Stomach (tissue), 9 donors: Measurements from ENCODE around the gene CEP112. TPM values are rescaled to one million over a fixed set of nuclear protein-coding genes. Genes with fewer than 3 reads are reported as not detected.

ENCODE experiments used
- DNase-seq, 2 donors: peaks; one replicate each; pipeline versions ENCODE4 v3.0.0 to v3.0.0-alpha.2; 2013 to 2019
- H3K27ac ChIP-seq, 5 donors: fragments of 200-600 bp in 4 of 5; sonication (generic) in 4 of 5; one replicate each; pipeline ENCODE4 v1.5.1; 2013 to 2019; ENCODE audit warnings: mild to moderate bottlenecking in 1 of 5, moderate library complexity in 1 of 5
- H3K27me3 ChIP-seq, 3 donors: fragments of 200-600 bp; sonication (generic); one replicate each; pipeline ENCODE4 v1.5.1; 2017 to 2019; ENCODE audit warnings: mixed run types in 1 of 3
- H3K36me3 ChIP-seq, 4 donors: fragments of 200-600 bp; sonication (generic); 1 replicate in 3 of 4; 2 replicates in 1 of 4; pipeline ENCODE4 v1.5.1; 2016 to 2019
- H3K4me1 ChIP-seq, 4 donors: fragments of 200-600 bp; sonication (generic); one replicate each; pipeline ENCODE4 v1.5.1; 2016 to 2019
- H3K4me3 ChIP-seq, 4 donors: fragments of 200-600 bp; sonication (generic) in 3 of 4; one replicate each; pipeline ENCODE4 v1.5.1; 2016 to 2019; ENCODE audit warnings: mild to moderate bottlenecking in 1 of 4
- H3K9me3 ChIP-seq, 4 donors: fragments of 200-600 bp; sonication (generic); one replicate each; pipeline ENCODE4 v1.5.1; 2016 to 2019
- CTCF ChIP-seq, 7 experiments: fragments of 450-650 bp in 4 of 7; fragments of 200-600 bp in 3 of 7; sonication (generic) in 3 of 7; IDR thresholded peaks; one replicate each; pipeline ENCODE4 v1.5.1; 2016 to 2019; ENCODE audit warnings: antibody characterized with exemption in 7 of 7, control low read depth in 2 of 7, mild to moderate bottlenecking in 1 of 7
- EP300 ChIP-seq: sonication (generic); formaldehyde crosslinking; IDR thresholded peaks from one replicate; pipeline ENCODE4 v1.6.1; 2017; ENCODE audit warnings: antibody characterized with exemption
- POLR2A ChIP-seq, 4 donors: fragments of 450-650 bp; IDR thresholded peaks; one replicate each; pipeline ENCODE4 v1.6.1; 2016; ENCODE audit warnings: antibody characterized with exemption in 4 of 4, control low read depth in 2 of 4, mild to moderate bottlenecking in 1 of 4, moderate library complexity in 1 of 4
- POLR2AphosphoS5 ChIP-seq, 3 donors: sonication (generic); formaldehyde crosslinking; IDR thresholded peaks; one replicate each; pipeline ENCODE4 v1.6.1; 2016; ENCODE audit warnings: antibody characterized with exemption in 3 of 3
- WGBS, 5 donors: extraction: QIAGEN DNeasy Blood & Tissue Kit in 3 of 5; methylation state at CpG; one replicate each; pipeline versions ENCODE4 v1.1.5 to v1.1.7; 2013 to 2018; 5-methylcytosine and 5-hydroxymethylcytosine counted together
- intact Hi-C: fragments of 100-400 bp; cut with DNase I; formaldehyde crosslinking; loops from one replicate; pipeline ENCODE4 v1.15.1; 2023; ENCODE audit warnings: low total_unique reads
- polyA plus RNA-seq, 3 donors: library from polyadenylated mRNA; stranded (reverse); fragments of 200-250 nt; gene quantifications; one replicate each; pipeline ENCODE4 v1.2.3, GENCODE V29; 2013
- total RNA-seq, 5 donors: library from RNA; depleted of rRNA; stranded (reverse); fragments of >200 nt; gene quantifications; one replicate each; pipeline versions ENCODE4 v1.1.0 to v1.2.3, GENCODE V29; 2014 to 2016
- donor health status: healthy with polysubstance abuse.
- donor health status: Bipolar disorder and iron deficiency.
- donor health status: healthy.

The CEP112 gene
- total and polyA plus RNA-seq, 8 donors: 3.5 to 108 (median 13.3) TPM

- TF ChIP-seq EP300 (no peak), CTCF (IDR thresholded peaks at IDR 0.05) (no peak), POLR2AphosphoS5 (IDR thresholded peaks at IDR 0.05) (no peak), POLR2A (IDR thresholded peaks at IDR 0.05) (no peak)
- WGBS, 5 donors: 93 to 100% (median 94%) methylated on average over 1 of the region's 1 CpG
- H3K4me3 ChIP-seq: no peak overlapping the region
- no peak for DNase-seq
- H3K27me3 ChIP-seq: no peaks in the 10 kb centered on the region
- no peaks in the 10 kb centered on the region for H3K4me1 ChIP-seq
- intact Hi-C loops: no loop called here
- no peaks in the 10 kb centered on the region for H3K9me3 ChIP-seq
- no peaks in the 10 kb centered on the region for H3K36me3 ChIP-seq
- H3K27ac ChIP-seq: no peak overlapping the region
These were observed 573.4 kb downstream of the CEP112 start for GRCh38 chr17:65618516-65618915.

GRCh38 chr17:65617496-65617895 is 574.4 kb downstream of the CEP112 start:
- TF ChIP-seq EP300 (no peak), CTCF (IDR thresholded peaks at IDR 0.05) (no peak), POLR2AphosphoS5 (IDR thresholded peaks at IDR 0.05) (no peak), POLR2A (IDR thresholded peaks at IDR 0.05) (no peak)
- no peaks in the 10 kb centered on the region for H3K4me1 ChIP-seq
- no peak overlapping the region for H3K4me3 ChIP-seq
- H3K27ac ChIP-seq: no peak overlapping the region
- no peaks in the 10 kb centered on the region for H3K36me3 ChIP-seq
- no peaks in the 10 kb centered on the region for H3K9me3 ChIP-seq
- 88 to 97% (median 95%) methylated on average over 11 of the region's 11 CpGs for WGBS, 5 donors
- no peaks in the 10 kb centered on the region for H3K27me3 ChIP-seq
- DNase-seq: no peak
- intact Hi-C loops: no loop called here

DNA sequence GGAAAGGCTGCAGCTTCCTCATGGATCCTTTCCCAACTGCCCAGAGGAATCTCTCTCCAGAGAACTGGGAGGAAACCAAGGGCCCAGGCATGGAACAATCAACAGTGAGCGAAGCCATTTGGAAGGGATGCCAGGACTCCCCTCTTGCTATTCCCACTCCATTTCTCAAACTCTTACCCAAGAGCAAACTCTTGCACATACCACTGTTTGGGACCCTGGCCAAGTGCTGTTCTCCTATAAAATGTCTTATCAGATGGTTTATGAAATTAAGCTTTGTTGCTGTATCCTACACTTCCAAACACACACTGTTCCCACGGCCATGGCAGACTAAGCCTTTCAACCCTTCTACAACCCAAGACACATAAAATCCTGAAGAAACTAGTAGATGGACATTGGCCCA is 582.2 kb downstream of the CEP112 start:
- no peak overlapping the region for H3K4me3 ChIP-seq
- H3K27ac ChIP-seq: no peak overlapping the region
- no peak for DNase-seq
- 57 to 73% (median 63%) methylated on average over 2 of the region's 2 CpGs for WGBS, 5 donors
- H3K9me3 ChIP-seq: no peaks in the 10 kb centered on the region
- H3K27me3 ChIP-seq: no peaks in the 10 kb centered on the region
- intact Hi-C loops: no loop called here
- no peaks in the 10 kb centered on the region for H3K36me3 ChIP-seq
- TF ChIP-seq POLR2AphosphoS5 (IDR thresholded peaks at IDR 0.05) (no peak), POLR2A (IDR thresholded peaks at IDR 0.05) (no peak), EP300 (no peak), CTCF (IDR thresholded peaks at IDR 0.05) (no peak)
- H3K4me1 ChIP-seq: peaks cover 0 to 12% (median 11%) of the 10 kb centered on the region in 4 donors

DNA sequence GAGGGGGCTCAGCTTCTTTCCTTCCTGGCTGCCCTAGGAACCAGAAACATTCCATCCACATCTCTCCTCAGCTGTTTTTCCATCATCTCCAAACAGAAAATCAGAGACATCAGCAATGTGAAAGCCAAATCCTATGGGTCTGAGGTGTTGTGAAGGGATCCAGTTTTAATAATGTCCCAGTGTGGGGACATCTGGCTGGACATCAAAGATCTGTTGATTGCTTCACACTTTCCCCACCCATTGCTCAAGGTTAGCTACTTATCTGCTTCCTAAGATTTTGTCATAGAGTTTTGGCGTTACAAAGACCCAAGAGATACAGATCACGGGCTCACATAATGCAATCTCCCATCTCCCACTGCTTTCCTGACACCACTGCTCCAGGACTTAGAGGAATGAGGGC is 582.6 kb downstream of the CEP112 start:
- H3K4me1 ChIP-seq: peaks cover 0 to 12% (median 11%) of the 10 kb centered on the region in 4 donors
- no peak overlapping the region for H3K27ac ChIP-seq
- intact Hi-C loops: no loop called here
- no peak for TF ChIP-seq CTCF (IDR thresholded peaks at IDR 0.05)
- TF ChIP-seq EP300: no peak
- TF ChIP-seq POLR2A (IDR thresholded peaks at IDR 0.05): no peak
- no peak for TF ChIP-seq POLR2AphosphoS5 (IDR thresholded peaks at IDR 0.05)
- no peak for DNase-seq
- no peaks in the 10 kb centered on the region for H3K9me3 ChIP-seq
- no peaks in the 10 kb centered on the region for H3K36me3 ChIP-seq
- H3K4me3 ChIP-seq: no peak overlapping the region
- WGBS, 5 donors: 73 to 84% (median 84%) methylated on average over 2 of the region's 2 CpGs
- no peaks in the 10 kb centered on the region for H3K27me3 ChIP-seq
